ENCODE results near the gene TSEN2. TPM values are rescaled to one million over a fixed set of nuclear protein-coding genes. Genes with fewer than 3 reads are reported as not detected.

Gene TSEN2
- total RNA-seq, 1 donor from 2014 or later = 33.3 TPM

DNA sequence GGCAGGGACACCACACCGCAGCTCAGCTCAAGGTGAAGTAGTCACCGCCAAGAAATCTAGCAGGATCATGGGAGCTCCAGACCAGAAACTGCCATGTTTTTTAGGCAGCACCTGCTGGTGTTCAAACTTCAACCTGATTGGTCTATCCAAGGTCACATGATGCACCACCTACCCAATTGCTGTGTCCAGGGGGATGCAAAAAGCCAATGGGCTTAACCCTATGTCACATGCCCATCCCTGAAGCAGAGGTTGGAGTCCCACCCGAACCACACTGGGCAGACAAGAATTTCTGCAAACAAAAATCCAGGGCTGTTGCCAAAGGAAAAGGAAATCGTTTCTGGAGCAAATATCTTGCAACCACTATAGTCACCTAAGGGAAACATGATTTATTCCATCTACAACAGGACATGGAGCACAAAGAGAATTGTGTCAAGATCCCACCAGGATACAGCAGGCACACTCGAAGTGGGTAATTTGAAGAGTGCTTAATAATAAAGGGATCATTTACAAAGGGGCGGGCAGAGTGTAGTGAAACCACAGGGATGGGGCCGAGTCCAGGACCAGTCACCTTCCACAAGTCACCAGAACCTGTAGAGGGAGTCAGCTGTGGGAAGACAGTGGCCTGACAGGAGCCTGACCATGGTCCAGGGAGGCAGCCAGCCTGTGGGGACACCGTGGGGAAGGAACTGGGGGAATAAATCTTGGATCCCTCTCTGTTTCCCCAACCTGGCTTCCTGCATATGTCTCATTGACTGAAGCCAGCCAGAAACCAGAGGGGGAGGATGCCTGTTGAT lies 34.2 kb upstream of the TSEN2 start:
- Mint-ChIP-seq H3K36me3 (ENCODE audit: insufficient read depth) (no peaks in the 10 kb centered on the region), H3K4me1 (ENCODE audit: low read depth) (peaks cover 10% of the 10 kb centered on the region), H3K4me3 (ENCODE audit: low read depth) (no peak overlapping the region), H3K27ac (peak overlapping the region; percentile 40), H3K27me3 (no peaks in the 10 kb centered on the region), H3K9me3 (ENCODE audit: low read depth) (no peaks in the 10 kb centered on the region)
- no peak for DNase-seq (ENCODE audit: low spot score, unreplicated experiment)
- TF ChIP-seq, protein P1, sequence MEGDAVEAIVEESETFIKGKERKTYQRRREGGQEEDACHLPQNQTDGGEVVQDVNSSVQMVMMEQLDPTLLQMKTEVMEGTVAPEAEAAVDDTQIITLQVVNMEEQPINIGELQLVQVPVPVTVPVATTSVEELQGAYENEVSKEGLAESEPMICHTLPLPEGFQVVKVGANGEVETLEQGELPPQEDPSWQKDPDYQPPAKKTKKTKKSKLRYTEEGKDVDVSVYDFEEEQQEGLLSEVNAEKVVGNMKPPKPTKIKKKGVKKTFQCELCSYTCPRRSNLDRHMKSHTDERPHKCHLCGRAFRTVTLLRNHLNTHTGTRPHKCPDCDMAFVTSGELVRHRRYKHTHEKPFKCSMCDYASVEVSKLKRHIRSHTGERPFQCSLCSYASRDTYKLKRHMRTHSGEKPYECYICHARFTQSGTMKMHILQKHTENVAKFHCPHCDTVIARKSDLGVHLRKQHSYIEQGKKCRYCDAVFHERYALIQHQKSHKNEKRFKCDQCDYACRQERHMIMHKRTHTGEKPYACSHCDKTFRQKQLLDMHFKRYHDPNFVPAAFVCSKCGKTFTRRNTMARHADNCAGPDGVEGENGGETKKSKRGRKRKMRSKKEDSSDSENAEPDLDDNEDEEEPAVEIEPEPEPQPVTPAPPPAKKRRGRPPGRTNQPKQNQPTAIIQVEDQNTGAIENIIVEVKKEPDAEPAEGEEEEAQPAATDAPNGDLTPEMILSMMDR (IDR thresholded peaks at IDR 0.05; ENCODE audit: unreplicated experiment) = no peak

DNA sequence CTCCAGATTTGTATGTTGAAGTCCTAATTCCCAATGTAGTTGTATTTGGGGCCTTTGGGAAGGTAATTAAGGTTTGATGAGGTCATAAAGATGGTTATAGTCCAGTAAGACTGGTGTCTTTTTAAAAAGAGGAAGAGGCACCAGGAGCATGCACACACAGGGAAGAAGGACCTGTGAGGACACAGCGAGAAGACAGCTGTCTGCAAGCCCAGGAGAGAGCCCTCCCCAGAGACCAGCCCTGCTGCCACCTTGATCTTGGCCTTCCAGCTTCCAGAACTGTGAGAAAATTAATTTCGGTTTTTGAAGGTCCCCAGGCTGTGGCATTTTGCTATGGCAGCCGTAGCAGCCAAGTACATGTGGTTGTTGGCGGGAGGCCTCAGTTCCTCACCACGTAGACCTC lies 32.8 kb upstream of the TSEN2 start:
- H3K4me1 Mint-ChIP-seq (ENCODE audit: low read depth) = no peaks in the 10 kb centered on the region
- H3K9me3 Mint-ChIP-seq (ENCODE audit: low read depth) = no peaks in the 10 kb centered on the region
- H3K27ac Mint-ChIP-seq = no peak overlapping the region
- TF ChIP-seq, protein P1 (IDR thresholded peaks at IDR 0.05; ENCODE audit: unreplicated experiment) = no peak
- no peak for DNase-seq (ENCODE audit: low spot score, unreplicated experiment)
- no peaks in the 10 kb centered on the region for H3K27me3 Mint-ChIP-seq
- H3K4me3 Mint-ChIP-seq (ENCODE audit: low read depth) = no peak overlapping the region
- H3K36me3 Mint-ChIP-seq (ENCODE audit: insufficient read depth) = no peaks in the 10 kb centered on the region

DNA sequence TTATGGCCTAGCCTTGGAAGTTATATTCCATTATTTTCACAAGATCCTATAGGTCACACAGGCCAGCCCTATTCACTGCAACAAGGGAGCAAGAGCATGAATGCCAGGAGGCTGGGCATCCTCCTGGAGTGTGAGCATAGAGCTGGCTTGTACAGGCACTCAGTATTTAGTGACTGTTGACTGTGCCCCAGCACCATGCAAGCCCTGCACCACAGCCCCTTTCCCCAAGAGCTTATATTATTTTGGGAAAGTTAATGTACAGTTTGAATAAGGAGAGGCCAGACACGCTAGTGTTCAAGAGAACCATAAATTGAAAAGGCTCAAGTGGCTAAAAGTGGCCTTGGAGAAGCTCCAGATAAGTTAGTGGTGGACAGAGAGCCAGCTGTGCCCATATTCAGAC lies 32.3 kb upstream of the TSEN2 start:
- Mint-ChIP-seq H3K36me3 (ENCODE audit: insufficient read depth) (no peaks in the 10 kb centered on the region), H3K27ac (no peak overlapping the region), H3K9me3 (ENCODE audit: low read depth) (no peaks in the 10 kb centered on the region), H3K4me3 (ENCODE audit: low read depth) (no peak overlapping the region), H3K4me1 (ENCODE audit: low read depth) (no peaks in the 10 kb centered on the region), H3K27me3 (no peaks in the 10 kb centered on the region)
- DNase-seq (ENCODE audit: low spot score, unreplicated experiment) = no peak
- TF ChIP-seq, protein P1 (IDR thresholded peaks at IDR 0.05; ENCODE audit: unreplicated experiment) = no peak

DNA sequence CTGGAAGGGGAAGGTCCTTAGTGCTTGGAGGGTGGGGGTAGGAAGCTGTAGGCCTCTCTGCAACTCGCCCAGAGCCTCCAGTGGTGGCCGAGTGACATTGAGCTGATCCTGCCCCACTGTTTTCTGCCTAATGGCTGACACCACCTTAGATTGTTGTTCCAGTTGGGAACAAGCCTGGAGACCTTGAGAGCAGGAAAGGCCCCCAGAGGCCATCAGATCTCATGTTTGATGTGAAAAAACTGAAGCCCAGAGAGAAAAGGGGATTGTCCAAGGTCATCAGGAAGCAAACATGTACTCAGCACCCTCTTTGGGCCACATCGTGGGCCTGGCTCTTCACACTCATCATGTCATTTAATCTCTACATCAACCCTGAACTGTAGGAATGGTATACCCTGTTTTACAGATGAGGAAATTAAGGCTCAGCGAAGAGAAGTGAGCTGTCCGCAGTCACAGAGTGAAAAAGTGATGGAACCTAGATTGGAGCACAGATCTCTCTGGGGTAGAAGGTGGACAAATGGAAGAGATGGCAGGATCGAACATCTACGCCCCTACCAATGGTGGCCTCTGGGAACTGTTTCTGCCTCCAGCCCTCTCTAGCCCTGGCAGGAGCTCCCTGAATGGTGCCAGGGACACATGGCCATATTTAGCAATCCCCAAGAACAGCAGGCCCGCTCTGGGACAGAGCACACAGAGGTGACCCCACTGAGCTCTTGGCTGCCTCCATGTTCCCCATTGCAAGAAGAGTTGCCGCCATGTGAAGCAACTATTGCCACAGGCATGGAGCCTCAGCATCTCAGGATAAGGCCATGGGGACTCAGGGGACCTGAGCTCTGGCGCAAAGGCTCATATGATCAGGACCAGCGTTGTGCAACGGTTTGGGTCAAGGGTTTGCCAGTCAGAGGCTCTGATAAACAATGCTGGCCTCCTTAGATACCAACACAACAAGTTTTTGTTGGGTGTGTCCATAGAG lies 31.6 kb upstream of the TSEN2 start:
- H3K36me3 Mint-ChIP-seq (ENCODE audit: insufficient read depth) = no peaks in the 10 kb centered on the region
- H3K9me3 Mint-ChIP-seq (ENCODE audit: low read depth) = no peaks in the 10 kb centered on the region
- TF ChIP-seq, protein P1 (IDR thresholded peaks at IDR 0.05; ENCODE audit: unreplicated experiment) = no peak
- H3K4me3 Mint-ChIP-seq (ENCODE audit: low read depth) = no peak overlapping the region
- DNase-seq (ENCODE audit: low spot score, unreplicated experiment) = no peak
- H3K27me3 Mint-ChIP-seq = no peaks in the 10 kb centered on the region
- H3K4me1 Mint-ChIP-seq (ENCODE audit: low read depth) = no peaks in the 10 kb centered on the region
- H3K27ac Mint-ChIP-seq = no peak overlapping the region

DNA sequence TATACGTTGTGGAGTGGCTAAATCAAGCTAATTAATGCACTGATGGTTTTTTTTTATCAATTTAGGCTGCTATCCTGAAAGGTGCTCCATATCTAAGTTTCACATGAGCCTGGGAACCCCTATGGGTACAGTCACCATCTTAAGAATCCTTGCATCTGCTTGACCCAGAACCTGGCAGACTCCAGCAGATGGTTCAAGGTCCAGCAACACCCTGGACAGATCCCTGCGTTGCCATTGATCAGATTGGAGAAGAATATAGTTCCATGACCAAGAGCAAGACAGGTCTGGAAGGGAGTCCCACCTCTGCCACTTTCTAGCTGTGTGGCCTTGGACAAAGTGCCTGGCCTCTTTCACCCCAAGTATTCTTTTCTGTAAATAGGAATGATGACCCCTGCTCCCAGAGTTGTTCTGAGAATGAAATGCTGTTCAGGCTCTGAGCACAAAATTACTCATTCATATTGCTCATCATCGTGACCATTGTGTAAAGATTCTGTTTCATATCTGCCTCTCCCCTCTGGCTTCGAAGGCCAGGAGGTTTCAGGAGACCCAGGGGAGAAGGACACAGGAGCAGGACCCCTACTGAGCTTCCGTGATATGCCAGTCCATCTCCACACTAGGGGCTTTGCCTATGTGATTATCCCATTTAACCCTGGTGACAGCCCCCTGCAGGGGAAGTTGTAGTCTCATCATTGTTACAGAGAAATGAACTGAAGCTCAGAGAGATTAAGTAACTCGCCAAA lies 30.0 kb upstream of the TSEN2 start:
- DNase-seq (ENCODE audit: low spot score, unreplicated experiment) = no peak
- H3K4me1 Mint-ChIP-seq (ENCODE audit: low read depth) = no peaks in the 10 kb centered on the region
- no peaks in the 10 kb centered on the region for H3K36me3 Mint-ChIP-seq (ENCODE audit: insufficient read depth)
- TF ChIP-seq, protein P1 (IDR thresholded peaks at IDR 0.05; ENCODE audit: unreplicated experiment) = no peak
- no peak overlapping the region for H3K27ac Mint-ChIP-seq
- H3K27me3 Mint-ChIP-seq = no peaks in the 10 kb centered on the region
- H3K9me3 Mint-ChIP-seq (ENCODE audit: low read depth) = no peaks in the 10 kb centered on the region
- H3K4me3 Mint-ChIP-seq (ENCODE audit: low read depth) = no peak overlapping the region
